Body of pancreas (tissue), 4 donors: ENCODE data around the gene EIF4E. TPM values are rescaled to one million over a fixed set of nuclear protein-coding genes. Genes with fewer than 3 reads are reported as not detected.

Experiments used
- ATAC-seq: fragments of 150-250 bp; one replicate; pipeline ENCODE4 v1.9.1; 2016
- DNase-seq, 4 donors: peaks; one replicate each; pipeline ENCODE4 v3.0.0-alpha.2; 2019
- H3K27ac ChIP-seq, 4 donors: fragments of 200-600 bp; sonication (generic); 1 replicate in 3 of 4; 2 replicates in 1 of 4; pipeline versions ENCODE4 v1.5.1 to v1.6.1; 2016 to 2019; ENCODE audit warnings: mild to moderate bottlenecking in 1 of 4, mixed read lengths in 1 of 4, moderate library complexity in 1 of 4
- H3K27me3 ChIP-seq, 2 donors: fragments of 200-600 bp; sonication (generic); one replicate each; pipeline ENCODE4 v1.6.0; 2016; ENCODE audit warnings: mild to moderate bottlenecking in 1 of 2
- H3K36me3 ChIP-seq, 2 donors: fragments of 200-600 bp; sonication (generic); replicated peaks in 1 of 2; 2 replicates each; pipeline ENCODE4 v1.5.1; 2016; ENCODE audit warnings: low read depth in 2 of 2; ENCODE audit not compliant: insufficient read depth in 1 of 2
- H3K4me1 ChIP-seq: fragments of 200-600 bp; sonication (generic); one replicate; pipeline ENCODE4 v1.6.0; 2016
- H3K4me3 ChIP-seq, 2 donors: fragments of 200-600 bp; sonication (generic); 1 replicate in 1 of 2; 2 replicates in 1 of 2; pipeline ENCODE4 v1.5.1; 2016 to 2019
- H3K9me3 ChIP-seq, 3 donors: fragments of 200-600 bp; sonication (generic); 1 replicate in 2 of 3; 2 replicates in 1 of 3; pipeline ENCODE4 v1.5.1; 2016
- CTCF ChIP-seq, 7 experiments: fragments of 450-650 bp in 4 of 7; fragments of 200-600 bp in 3 of 7; sonication (generic) in 3 of 7; IDR thresholded peaks; one replicate each; pipeline ENCODE4 v1.5.1; 2016 to 2019; ENCODE audit warnings: antibody characterized with exemption in 7 of 7
- POLR2A ChIP-seq, 3 donors: fragments of 450-650 bp; IDR thresholded peaks; one replicate each; pipeline ENCODE4 v1.6.1; 2016; ENCODE audit warnings: antibody characterized with exemption in 3 of 3, mild to moderate bottlenecking in 2 of 3
- WGBS, 2 donors: methylation state at CpG; one replicate each; pipeline ENCODE4 v1.1.5; 2017; 5-methylcytosine and 5-hydroxymethylcytosine counted together
- intact Hi-C: fragments of 100-400 bp; cut with DNase I; formaldehyde crosslinking; loops from one replicate; pipeline ENCODE4 v1.15.1; 2023
- total RNA-seq, 2 donors: library from RNA; depleted of rRNA; stranded (reverse); fragments of >200 nt; gene quantifications; one replicate each; pipeline ENCODE4 v1.1.0, GENCODE V29; 2016

Gene EIF4E
- total RNA-seq, 2 donors from 2014 or later, result 31.1 to 67.9 TPM

GRCh38 chr4:98967786-98968329 is 38.9 kb upstream of the EIF4E start:
- no peaks in the 10 kb centered on the region for H3K27me3 ChIP-seq
- WGBS, 2 donors, result 80 to 83% methylated on average over 3 of the region's 3 CpGs
- H3K27ac ChIP-seq, result no peak overlapping the region
- H3K4me3 ChIP-seq, result no peak overlapping the region
- no peaks in the 10 kb centered on the region for H3K9me3 ChIP-seq
- no peaks in the 10 kb centered on the region for H3K4me1 ChIP-seq
- intact Hi-C loops, result no loop called here
- TF ChIP-seq POLR2A (IDR thresholded peaks at IDR 0.05), result no peak
- TF ChIP-seq CTCF (IDR thresholded peaks at IDR 0.05), result no peak
- ATAC-seq (no peak), DNase-seq (no peak)
- H3K36me3 ChIP-seq, result no peaks in the 10 kb centered on the region

DNA sequence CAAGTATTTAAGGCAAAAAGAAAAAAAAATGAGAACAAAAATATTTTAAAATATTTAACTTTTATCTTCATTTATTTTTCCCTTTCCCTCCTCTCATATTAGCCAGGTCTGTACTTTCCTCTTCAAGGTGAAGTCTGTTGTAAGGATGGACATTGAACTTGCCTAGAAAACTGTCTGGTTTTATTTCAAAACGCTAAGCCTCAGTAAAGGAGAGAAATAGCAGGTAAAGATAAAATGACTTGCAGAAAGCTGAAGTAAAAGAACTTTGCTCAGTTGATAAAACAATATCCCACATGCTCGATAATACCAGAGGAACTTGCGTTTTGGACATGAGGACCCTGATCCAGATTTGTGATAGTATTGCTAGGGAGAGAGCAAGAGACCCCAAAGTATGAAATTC is 38.0 kb upstream of the EIF4E start:
- no peaks in the 10 kb centered on the region for H3K4me1 ChIP-seq
- ATAC-seq, result no peak
- H3K4me3 ChIP-seq, result no peak overlapping the region
- no peak overlapping the region for H3K27ac ChIP-seq
- no peaks in the 10 kb centered on the region for H3K9me3 ChIP-seq
- 70 to 85% methylated on average over 3 of the region's 3 CpGs for WGBS, 2 donors
- no peaks in the 10 kb centered on the region for H3K27me3 ChIP-seq
- DNase-seq, result no peak
- TF ChIP-seq POLR2A (IDR thresholded peaks at IDR 0.05) (no peak), CTCF (IDR thresholded peaks at IDR 0.05) (no peak)
- intact Hi-C loops, result no loop called here
- no peaks in the 10 kb centered on the region for H3K36me3 ChIP-seq

GRCh38 chr4:98963538-98964433 is 34.9 kb upstream of the EIF4E start:
- no peaks in the 10 kb centered on the region for H3K36me3 ChIP-seq
- no peak for ATAC-seq

DNA sequence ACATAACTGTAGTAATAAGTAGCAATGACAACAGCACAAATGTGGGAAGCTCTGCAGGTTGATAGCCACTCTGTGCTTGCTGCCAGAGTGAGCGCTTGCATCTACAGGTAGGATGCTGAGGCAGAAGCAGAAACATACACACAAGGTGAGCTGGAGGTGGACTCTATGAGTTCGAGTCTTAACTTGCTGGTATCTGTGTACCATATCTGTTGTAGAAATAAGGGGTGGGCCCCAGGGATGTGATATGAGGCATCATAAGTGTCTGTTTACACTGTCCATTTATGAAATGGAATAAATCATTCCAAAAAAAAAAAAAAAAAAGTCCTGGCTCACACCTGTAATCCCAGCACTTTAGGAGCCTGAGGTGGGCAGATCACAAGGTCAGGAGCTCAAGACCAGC is 32.8 kb upstream of the EIF4E start:
- WGBS, 2 donors, result 78 to 88% methylated on average over 2 of the region's 2 CpGs
- no peaks in the 10 kb centered on the region for H3K9me3 ChIP-seq
- no peak for ATAC-seq
- no peaks in the 10 kb centered on the region for H3K36me3 ChIP-seq
- H3K27ac ChIP-seq, result no peak overlapping the region
- no peaks in the 10 kb centered on the region for H3K27me3 ChIP-seq
- no peak for TF ChIP-seq POLR2A (IDR thresholded peaks at IDR 0.05)
- TF ChIP-seq CTCF (IDR thresholded peaks at IDR 0.05), result no peak
- intact Hi-C loops, result no loop called here
- H3K4me3 ChIP-seq, result no peak overlapping the region
- H3K4me1 ChIP-seq, result no peaks in the 10 kb centered on the region
- DNase-seq, result no peak

More at GRCh38 chr4:98963538-98964433, 34.9 kb upstream of the EIF4E start:
- H3K4me3 ChIP-seq, result no peak overlapping the region
- no peaks in the 10 kb centered on the region for H3K9me3 ChIP-seq
- no peaks in the 10 kb centered on the region for H3K4me1 ChIP-seq
- H3K27ac ChIP-seq, result no peak overlapping the region
- DNase-seq, result no peak
- no peaks in the 10 kb centered on the region for H3K27me3 ChIP-seq
- WGBS, 2 donors, result 76 to 81% methylated on average over 5 of the region's 5 CpGs
- TF ChIP-seq POLR2A (IDR thresholded peaks at IDR 0.05), result no peak
- intact Hi-C loops, result no loop called here

DNA sequence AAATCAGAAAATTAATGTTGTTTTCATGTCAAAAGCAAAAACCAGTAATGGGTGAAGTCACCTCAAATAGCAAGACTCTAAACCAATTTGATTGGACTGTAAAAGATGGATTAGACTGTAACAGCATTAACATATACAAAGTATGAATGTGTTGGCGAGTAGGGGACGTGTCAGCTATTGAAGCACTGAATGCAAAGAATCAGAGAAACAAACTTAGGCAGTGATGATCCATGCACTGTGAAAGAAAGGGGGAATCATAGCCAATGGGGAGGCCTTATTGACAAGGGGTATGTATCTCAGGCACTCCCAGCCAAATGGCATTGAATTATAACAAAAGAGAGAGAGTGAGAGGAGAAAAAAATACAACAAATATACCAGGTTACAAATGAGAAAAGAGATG is 30.5 kb upstream of the EIF4E start:
- DNase-seq (no peak), ATAC-seq (no peak)
- Histone ChIP-seq H3K27ac (no peak overlapping the region), H3K36me3 (no peaks in the 10 kb centered on the region), H3K9me3 (no peaks in the 10 kb centered on the region), H3K27me3 (no peaks in the 10 kb centered on the region), H3K4me1 (no peaks in the 10 kb centered on the region), H3K4me3 (no peak overlapping the region)
- intact Hi-C loops, result no loop called here
- TF ChIP-seq POLR2A (IDR thresholded peaks at IDR 0.05) (no peak), CTCF (IDR thresholded peaks at IDR 0.05) (no peak)
- 86 to 88% methylated on average over 2 of the region's 2 CpGs for WGBS, 2 donors
